Measurements from ENCODE around the gene YY1AP1.
"Not testable (repeated sequence)": the region's sequence is repeated elsewhere in the genome, so short reads cannot be mapped to it uniquely, and the experiment has no call there.

Gene YY1AP1

GRCh38 chr1:155649676-155650075, 38.9 kb downstream of the YY1AP1 start:
- H3K36me3 Mint-ChIP-seq (ENCODE audit: insufficient read depth) = no peaks in the 10 kb centered on the region
- H3K27me3 Mint-ChIP-seq = peaks cover 0 to 8% of the 10 kb centered on the region in 2 donors
- no peaks in the 10 kb centered on the region for H3K4me1 Mint-ChIP-seq (ENCODE audit: low read depth in 2 of 2)
- ATAC-seq (replicated peaks) (no peak), DNase-seq (no peak)
- no peak overlapping the region for H3K27ac Mint-ChIP-seq
- H3K9me3 Mint-ChIP-seq = no peaks in the 10 kb centered on the region
- no peak overlapping the region for H3K4me3 Mint-ChIP-seq

DNA sequence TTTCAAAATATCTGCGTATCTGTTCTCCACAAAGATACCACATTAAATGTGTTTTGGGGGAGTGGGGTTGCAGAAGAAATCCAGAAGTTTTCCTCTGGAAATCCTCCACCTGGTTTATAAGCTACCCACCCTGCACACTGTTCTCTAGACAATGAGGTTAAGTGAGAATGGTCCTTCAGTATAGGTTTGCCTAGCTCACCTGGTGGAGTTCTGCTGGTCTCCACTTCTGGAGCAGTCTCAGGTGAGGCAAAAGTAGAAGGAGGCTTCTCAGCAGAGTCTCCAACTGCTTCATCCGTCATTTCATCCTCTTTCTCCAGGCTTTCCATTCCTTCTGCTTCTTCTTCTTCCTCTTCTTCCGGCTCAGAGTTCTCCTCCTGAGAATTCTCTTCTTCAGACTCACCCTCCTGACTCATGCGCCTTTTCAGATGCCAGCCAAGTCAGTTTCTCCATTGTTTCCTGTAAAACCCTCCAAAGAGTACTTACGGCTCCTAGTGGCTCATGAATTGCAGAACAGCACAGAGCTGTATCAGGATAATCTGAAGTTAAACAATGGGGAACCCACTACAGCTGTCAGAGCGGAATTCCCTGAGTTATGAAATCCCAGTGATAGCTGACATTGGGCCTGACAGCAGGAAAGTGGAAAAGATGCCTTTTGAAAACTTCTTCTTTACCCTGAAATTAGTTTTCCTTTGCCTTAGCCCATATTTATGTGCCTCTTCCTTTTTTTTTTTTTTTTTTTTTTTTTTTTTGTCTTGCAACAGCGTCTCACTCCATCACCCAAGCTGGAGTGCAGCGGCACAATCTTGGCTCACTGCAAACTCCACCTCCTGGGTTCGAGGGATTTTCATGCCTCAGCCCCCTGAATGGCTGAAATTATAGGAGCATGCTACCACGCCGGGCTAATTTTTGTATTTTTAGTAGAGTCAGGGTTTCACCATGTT, 40.1 kb downstream of the YY1AP1 start:
- Mint-ChIP-seq H3K4me3 (no peak overlapping the region), H3K27ac (peak overlapping the region in 1 of 2 donors; percentile 19), H3K4me1 (ENCODE audit: low read depth in 2 of 2) (no peaks in the 10 kb centered on the region), H3K9me3 (no peaks in the 10 kb centered on the region), H3K36me3 (ENCODE audit: insufficient read depth) (no peaks in the 10 kb centered on the region), H3K27me3 (peaks cover 0 to 8% of the 10 kb centered on the region in 2 donors)
- DNase-seq (no peak), ATAC-seq (replicated peaks) (no peak)

- ATAC-seq (replicated peaks) (no peak), DNase-seq (no peak)
- Mint-ChIP-seq H3K4me1 (ENCODE audit: low read depth in 2 of 2) (no peaks in the 10 kb centered on the region), H3K27ac (no peak overlapping the region), H3K27me3 (peaks cover 0 to 8% of the 10 kb centered on the region in 2 donors), H3K9me3 (peaks cover 4 to 10% of the 10 kb centered on the region in 2 donors), H3K36me3 (ENCODE audit: insufficient read depth) (no peaks in the 10 kb centered on the region), H3K4me3 (no peak overlapping the region)
Measured at GRCh38 chr1:155646307-155646706, 42.3 kb downstream of the YY1AP1 start.

DNA sequence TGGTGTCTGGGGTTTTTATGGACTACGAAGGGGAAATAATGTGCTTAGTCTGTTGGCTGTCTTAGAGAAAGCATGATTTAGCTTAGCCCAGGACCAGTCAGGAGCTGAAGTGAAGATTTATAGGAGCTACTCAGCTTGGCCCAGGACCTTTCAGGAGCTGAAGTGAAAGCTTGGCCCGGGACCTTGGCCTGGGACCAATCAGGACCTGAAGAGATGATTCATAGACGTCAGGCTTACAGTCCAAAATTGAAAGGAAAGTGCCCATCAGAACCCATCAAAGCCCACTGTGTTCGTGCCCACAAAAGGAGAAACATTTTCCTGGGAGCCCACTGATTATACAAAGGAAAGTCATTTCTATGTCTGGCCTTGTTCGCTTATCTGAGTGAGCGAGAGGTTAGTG, 42.9 kb downstream of the YY1AP1 start:
- no peaks in the 10 kb centered on the region for H3K4me1 Mint-ChIP-seq (ENCODE audit: low read depth in 2 of 2)
- no peak overlapping the region for H3K4me3 Mint-ChIP-seq
- peaks cover 4 to 10% of the 10 kb centered on the region in 2 donors for H3K9me3 Mint-ChIP-seq
- no peak for DNase-seq
- H3K27me3 Mint-ChIP-seq = peaks cover 0 to 8% of the 10 kb centered on the region in 2 donors
- H3K27ac Mint-ChIP-seq = no peak overlapping the region
- ATAC-seq (replicated peaks) = no peak
- H3K36me3 Mint-ChIP-seq (ENCODE audit: insufficient read depth) = no peaks in the 10 kb centered on the region

GRCh38 chr1:155645034-155645598, 43.5 kb downstream of the YY1AP1 start:
- no peaks in the 10 kb centered on the region for H3K4me1 Mint-ChIP-seq (ENCODE audit: low read depth in 2 of 2)
- no peak overlapping the region for H3K4me3 Mint-ChIP-seq
- H3K27ac Mint-ChIP-seq = no peak overlapping the region
- no peak for DNase-seq
- H3K27me3 Mint-ChIP-seq = peaks cover 0 to 8% of the 10 kb centered on the region in 2 donors
- H3K36me3 Mint-ChIP-seq (ENCODE audit: insufficient read depth) = no peaks in the 10 kb centered on the region
- peaks cover 4 to 10% of the 10 kb centered on the region in 2 donors for H3K9me3 Mint-ChIP-seq
- no peak for ATAC-seq (replicated peaks)

DNA sequence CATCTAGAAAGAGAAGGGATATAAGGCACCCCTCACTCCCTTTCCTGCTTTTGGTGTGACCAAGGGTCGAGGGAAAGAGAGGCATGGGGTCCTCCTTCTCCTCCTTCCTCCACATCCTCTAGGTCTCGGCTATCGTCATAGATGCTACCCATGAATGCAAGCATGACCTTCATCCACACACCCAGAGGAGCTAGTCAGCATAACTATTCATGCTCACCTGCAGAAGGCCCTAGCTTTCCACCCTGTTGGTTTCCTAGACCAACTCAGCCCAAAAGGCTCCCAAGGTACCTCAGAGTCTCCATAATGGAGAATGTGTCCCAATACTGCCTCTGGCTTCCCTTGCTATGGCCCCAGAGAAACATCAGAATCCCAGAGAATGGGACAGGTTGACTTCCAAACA, 45.3 kb downstream of the YY1AP1 start:
- no peak for DNase-seq
- H3K36me3 Mint-ChIP-seq (ENCODE audit: insufficient read depth) = peaks cover 2% of the 10 kb centered on the region
- H3K4me1 Mint-ChIP-seq (ENCODE audit: low read depth in 2 of 2) = no peaks in the 10 kb centered on the region
- no peak for ATAC-seq (replicated peaks)
- peaks cover 0 to 2% of the 10 kb centered on the region in 2 donors for H3K27me3 Mint-ChIP-seq
- no peak overlapping the region for H3K27ac Mint-ChIP-seq
- H3K9me3 Mint-ChIP-seq = peaks cover 4 to 10% of the 10 kb centered on the region in 2 donors
- H3K4me3 Mint-ChIP-seq = no peak overlapping the region

DNA sequence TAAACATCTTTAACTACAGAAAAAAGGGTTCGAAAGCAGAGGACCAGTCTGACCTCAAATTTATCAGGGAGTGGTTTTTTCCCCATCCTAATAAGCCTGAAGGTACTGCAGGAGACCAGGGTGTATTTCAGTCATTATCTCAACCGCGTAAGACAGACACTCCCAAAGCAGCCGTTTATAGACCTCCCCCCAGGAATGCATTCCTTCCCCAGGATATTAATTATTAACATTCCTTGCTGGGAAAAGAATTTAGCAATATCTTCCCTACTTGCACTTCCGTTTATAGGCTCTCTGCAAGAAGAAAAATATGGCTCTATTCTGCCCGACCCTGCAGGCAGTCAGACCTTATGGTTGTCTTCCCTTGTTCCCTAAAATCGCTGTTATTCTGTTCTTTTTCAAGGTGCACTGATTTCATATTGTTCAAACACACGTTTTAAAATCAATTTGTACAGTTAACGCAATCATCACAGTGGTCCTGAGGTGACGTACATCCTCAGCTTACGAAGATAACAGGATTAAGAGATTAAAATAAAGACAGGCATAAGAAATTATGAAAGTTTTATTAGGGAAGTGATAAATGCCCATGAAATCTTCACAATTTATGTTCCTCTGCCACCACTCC, 45.9 kb downstream of the YY1AP1 start:
- not testable (repeated sequence) for H3K36me3 Mint-ChIP-seq (ENCODE audit: insufficient read depth); DNase-seq; H3K4me3 Mint-ChIP-seq; H3K27ac Mint-ChIP-seq; ATAC-seq (replicated peaks); H3K27me3 Mint-ChIP-seq; H3K4me1 Mint-ChIP-seq (ENCODE audit: low read depth in 2 of 2); H3K9me3 Mint-ChIP-seq

GRCh38 chr1:155640367-155640766, 48.2 kb downstream of the YY1AP1 start:
- ATAC-seq (replicated peaks) (no peak), DNase-seq (no peak)
- no peaks in the 10 kb centered on the region for H3K27me3 Mint-ChIP-seq
- H3K36me3 Mint-ChIP-seq (ENCODE audit: insufficient read depth) = peaks cover 11% of the 10 kb centered on the region
- H3K27ac Mint-ChIP-seq = no peak overlapping the region
- H3K9me3 Mint-ChIP-seq = peaks cover 4 to 10% of the 10 kb centered on the region in 2 donors
- peaks cover 10 to 11% of the 10 kb centered on the region in 2 donors for H3K4me1 Mint-ChIP-seq (ENCODE audit: low read depth in 2 of 2)
- H3K4me3 Mint-ChIP-seq = no peak overlapping the region

GRCh38 chr1:155636397-155637153, 52.0 kb downstream of the YY1AP1 start:
- ATAC-seq (replicated peaks) = peak; percentile 8
- peak overlapping the region; percentile 93 to 95 for H3K4me3 Mint-ChIP-seq
- peaks cover 11% of the 10 kb centered on the region for H3K36me3 Mint-ChIP-seq (ENCODE audit: insufficient read depth)
- H3K27me3 Mint-ChIP-seq = no peaks in the 10 kb centered on the region
- no peak for DNase-seq
- H3K27ac Mint-ChIP-seq = peak overlapping the region; percentile 94 to 96
- H3K4me1 Mint-ChIP-seq (ENCODE audit: low read depth in 2 of 2) = peaks cover 10 to 11% of the 10 kb centered on the region in 2 donors
- H3K9me3 Mint-ChIP-seq = peaks cover 0 to under 1% of the 10 kb centered on the region in 2 donors

DNA sequence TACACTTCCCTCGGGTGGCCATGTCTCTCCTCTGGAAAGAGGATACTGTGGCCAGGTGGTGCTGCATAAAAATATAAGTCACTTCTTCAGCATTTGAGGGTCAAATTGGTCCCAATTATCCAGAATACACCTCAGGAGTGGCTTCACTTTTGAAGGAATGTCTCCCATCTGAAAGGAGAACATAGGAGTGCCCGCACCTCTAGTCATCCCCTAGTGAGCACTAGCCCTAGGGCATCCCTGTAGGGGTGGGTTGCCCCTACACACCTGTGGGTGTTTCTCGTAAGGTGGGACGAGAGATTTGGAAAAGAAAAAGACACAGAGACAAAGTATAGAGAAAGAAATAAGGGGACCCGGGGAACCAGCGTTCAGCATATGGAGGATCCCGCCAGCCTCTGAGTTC, 62.1 kb downstream of the YY1AP1 start:
- not testable (repeated sequence) for H3K36me3 Mint-ChIP-seq (ENCODE audit: insufficient read depth); H3K4me3 Mint-ChIP-seq; DNase-seq

DNA sequence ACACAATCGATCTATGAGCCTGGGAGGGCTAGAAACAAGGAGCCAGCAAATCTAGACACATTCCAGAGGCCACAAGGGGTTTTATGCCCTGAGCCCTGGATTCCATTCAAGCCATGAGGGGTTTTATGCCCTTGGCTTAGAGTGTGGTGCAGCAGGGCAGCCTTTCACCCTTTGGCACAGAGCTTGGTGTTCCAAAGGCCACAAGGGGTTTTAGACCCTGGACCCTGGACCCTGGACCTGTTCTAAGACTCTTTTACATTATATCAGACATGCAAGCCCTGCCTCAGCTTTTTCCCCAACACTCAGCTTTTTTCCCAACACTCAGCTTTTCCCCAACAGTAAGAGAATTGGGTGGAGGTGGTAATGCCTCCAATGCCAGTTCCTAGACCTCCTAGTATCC, 65.2 kb downstream of the YY1AP1 start:
- Mint-ChIP-seq H3K4me3 (no peak overlapping the region), H3K27me3 (no peaks in the 10 kb centered on the region), H3K27ac (no peak overlapping the region), H3K9me3 (no peaks in the 10 kb centered on the region), H3K36me3 (ENCODE audit: insufficient read depth) (peaks cover 9% of the 10 kb centered on the region), H3K4me1 (ENCODE audit: low read depth in 2 of 2) (no peaks in the 10 kb centered on the region)
- no peak for DNase-seq
- no peak for ATAC-seq (replicated peaks)

More for the DNA sequence above, 62.1 kb downstream of the YY1AP1 start:
- not testable (repeated sequence) for H3K9me3 Mint-ChIP-seq; ATAC-seq (replicated peaks); H3K4me1 Mint-ChIP-seq (ENCODE audit: low read depth in 2 of 2); H3K27ac Mint-ChIP-seq; H3K27me3 Mint-ChIP-seq

GRCh38 chr1:155622191-155622590, 66.4 kb downstream of the YY1AP1 start:
- H3K36me3 Mint-ChIP-seq (ENCODE audit: insufficient read depth) = peaks cover 9% of the 10 kb centered on the region
- ATAC-seq (replicated peaks) = no peak
- H3K27ac Mint-ChIP-seq = no peak overlapping the region
- no peak overlapping the region for H3K4me3 Mint-ChIP-seq
- no peaks in the 10 kb centered on the region for H3K27me3 Mint-ChIP-seq
- DNase-seq = no peak
- no peaks in the 10 kb centered on the region for H3K9me3 Mint-ChIP-seq
- no peaks in the 10 kb centered on the region for H3K4me1 Mint-ChIP-seq (ENCODE audit: low read depth in 2 of 2)

DNA sequence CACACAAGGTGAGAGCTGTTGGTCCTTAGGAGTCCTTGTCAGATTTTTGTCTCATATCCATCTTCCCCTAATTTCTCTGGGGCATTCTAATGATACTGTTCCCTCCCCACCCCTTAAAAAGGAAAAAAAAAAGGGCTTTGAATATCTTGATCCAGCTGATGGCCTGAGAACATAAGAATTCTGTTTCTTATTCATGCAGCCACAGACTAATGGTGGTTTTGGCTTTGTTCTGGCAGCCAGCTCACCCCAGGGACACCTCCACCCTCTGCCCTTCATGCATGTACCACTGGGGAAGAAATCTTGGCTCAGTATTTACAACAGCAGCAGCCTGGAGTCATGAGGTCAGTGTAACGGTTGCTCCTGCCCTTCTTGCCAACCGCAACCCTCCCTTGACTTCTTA, 75.3 kb downstream of the YY1AP1 start:
- not testable (repeated sequence) for H3K27me3 Mint-ChIP-seq; H3K9me3 Mint-ChIP-seq; H3K4me1 Mint-ChIP-seq (ENCODE audit: low read depth in 2 of 2); ATAC-seq (replicated peaks); H3K4me3 Mint-ChIP-seq; DNase-seq; H3K36me3 Mint-ChIP-seq (ENCODE audit: insufficient read depth); H3K27ac Mint-ChIP-seq

Measured in effector memory CD8-positive, alpha-beta T cell (primary cell).